Measurements from ENCODE around the gene FAM117A.
A peak's percentile ranks its signal among the peaks of the same experiment; 100 is the strongest.
"Not testable (repeated sequence)": the region's sequence is repeated elsewhere in the genome, so short reads cannot be mapped to it uniquely, and the experiment has no call there.

Gene FAM117A

GRCh38 chr17:49738456-49739163 lies 25.3 kb downstream of the FAM117A start:
- Mint-ChIP-seq H3K27ac (peak overlapping the region; percentile 100), H3K36me3 (ENCODE audit: low read depth) (peaks cover 37% of the 10 kb centered on the region), H3K9me3 (no peaks in the 10 kb centered on the region), H3K4me1 (ENCODE audit: low read depth) (peaks cover 60% of the 10 kb centered on the region), H3K4me3 (peak overlapping the region; percentile 94), H3K27me3 (ENCODE audit: low read depth) (no peaks in the 10 kb centered on the region)

GRCh38 chr17:49734515-49735490 lies 29.1 kb downstream of the FAM117A start:
- no peaks in the 10 kb centered on the region for H3K27me3 Mint-ChIP-seq (ENCODE audit: low read depth)
- H3K4me3 Mint-ChIP-seq: no peak overlapping the region
- H3K4me1 Mint-ChIP-seq (ENCODE audit: low read depth): peaks cover 53% of the 10 kb centered on the region
- no peak overlapping the region for H3K27ac Mint-ChIP-seq
- H3K9me3 Mint-ChIP-seq: no peaks in the 10 kb centered on the region
- peaks cover 41% of the 10 kb centered on the region for H3K36me3 Mint-ChIP-seq (ENCODE audit: low read depth)

GRCh38 chr17:49731435-49731831 lies 32.5 kb downstream of the FAM117A start:
- Mint-ChIP-seq H3K27ac (no peak overlapping the region), H3K4me3 (no peak overlapping the region), H3K4me1 (ENCODE audit: low read depth) (peaks cover 37% of the 10 kb centered on the region), H3K9me3 (no peaks in the 10 kb centered on the region), H3K27me3 (ENCODE audit: low read depth) (no peaks in the 10 kb centered on the region), H3K36me3 (ENCODE audit: low read depth) (peaks cover 39% of the 10 kb centered on the region)

- Mint-ChIP-seq H3K27me3 (ENCODE audit: low read depth) (no peaks in the 10 kb centered on the region), H3K4me1 (ENCODE audit: low read depth) (peaks cover 36% of the 10 kb centered on the region), H3K36me3 (ENCODE audit: low read depth) (peaks cover 39% of the 10 kb centered on the region), H3K4me3 (no peak overlapping the region), H3K9me3 (no peaks in the 10 kb centered on the region), H3K27ac (peak overlapping the region; percentile 47)
These were observed 33.0 kb downstream of the FAM117A start for GRCh38 chr17:49730785-49731434.

GRCh38 chr17:49730078-49730784 lies 33.7 kb downstream of the FAM117A start:
- peaks cover 40% of the 10 kb centered on the region for H3K36me3 Mint-ChIP-seq (ENCODE audit: low read depth)
- H3K4me1 Mint-ChIP-seq (ENCODE audit: low read depth): peaks cover 37% of the 10 kb centered on the region
- H3K9me3 Mint-ChIP-seq: peaks cover 5% of the 10 kb centered on the region
- no peak overlapping the region for H3K4me3 Mint-ChIP-seq
- no peak overlapping the region for H3K27ac Mint-ChIP-seq
- H3K27me3 Mint-ChIP-seq (ENCODE audit: low read depth): no peaks in the 10 kb centered on the region

GRCh38 chr17:49729069-49729468 lies 34.9 kb downstream of the FAM117A start:
- peaks cover 6% of the 10 kb centered on the region for H3K9me3 Mint-ChIP-seq
- peak overlapping the region; percentile 71 for H3K27ac Mint-ChIP-seq
- H3K4me3 Mint-ChIP-seq: no peak overlapping the region
- H3K36me3 Mint-ChIP-seq (ENCODE audit: low read depth): peaks cover 41% of the 10 kb centered on the region
- peaks cover 42% of the 10 kb centered on the region for H3K4me1 Mint-ChIP-seq (ENCODE audit: low read depth)
- no peaks in the 10 kb centered on the region for H3K27me3 Mint-ChIP-seq (ENCODE audit: low read depth)

GRCh38 chr17:49728425-49728824 lies 35.5 kb downstream of the FAM117A start:
- Mint-ChIP-seq H3K4me3 (no peak overlapping the region), H3K27ac (peak overlapping the region; percentile 71)

GRCh38 chr17:49727380-49727779 lies 36.6 kb downstream of the FAM117A start:
- Mint-ChIP-seq H3K4me3 (no peak overlapping the region), H3K4me1 (ENCODE audit: low read depth) (peaks cover 38% of the 10 kb centered on the region), H3K27ac (no peak overlapping the region), H3K9me3 (peaks cover 6% of the 10 kb centered on the region), H3K36me3 (ENCODE audit: low read depth) (peaks cover 39% of the 10 kb centered on the region), H3K27me3 (ENCODE audit: low read depth) (no peaks in the 10 kb centered on the region)

More at GRCh38 chr17:49728425-49728824, 35.5 kb downstream of the FAM117A start:
- Mint-ChIP-seq H3K4me1 (ENCODE audit: low read depth) (peaks cover 44% of the 10 kb centered on the region), H3K9me3 (peaks cover 6% of the 10 kb centered on the region), H3K27me3 (ENCODE audit: low read depth) (no peaks in the 10 kb centered on the region), H3K36me3 (ENCODE audit: low read depth) (peaks cover 41% of the 10 kb centered on the region)

- peaks cover 6% of the 10 kb centered on the region for H3K9me3 Mint-ChIP-seq
- H3K27ac Mint-ChIP-seq: no peak overlapping the region
- H3K4me1 Mint-ChIP-seq (ENCODE audit: low read depth): peaks cover 29% of the 10 kb centered on the region
- H3K27me3 Mint-ChIP-seq (ENCODE audit: low read depth): no peaks in the 10 kb centered on the region
- no peak overlapping the region for H3K4me3 Mint-ChIP-seq
- peaks cover 42% of the 10 kb centered on the region for H3K36me3 Mint-ChIP-seq (ENCODE audit: low read depth)
These were observed 38.3 kb downstream of the FAM117A start for GRCh38 chr17:49725452-49726130.

GRCh38 chr17:49724552-49724951 lies 39.4 kb downstream of the FAM117A start:
- not testable (repeated sequence) for H3K27ac Mint-ChIP-seq; H3K4me3 Mint-ChIP-seq; H3K27me3 Mint-ChIP-seq (ENCODE audit: low read depth); H3K9me3 Mint-ChIP-seq
- peaks cover 45% of the 10 kb centered on the region for H3K36me3 Mint-ChIP-seq (ENCODE audit: low read depth)
- H3K4me1 Mint-ChIP-seq (ENCODE audit: low read depth): peaks cover 22% of the 10 kb centered on the region

GRCh38 chr17:49723423-49723822 lies 40.5 kb downstream of the FAM117A start:
- Mint-ChIP-seq H3K27me3 (ENCODE audit: low read depth) (no peaks in the 10 kb centered on the region), H3K9me3 (peaks cover 6% of the 10 kb centered on the region), H3K4me1 (ENCODE audit: low read depth) (peaks cover 14% of the 10 kb centered on the region)

GRCh38 chr17:49722066-49722465 lies 41.9 kb downstream of the FAM117A start:
- Mint-ChIP-seq H3K4me3 (no peak overlapping the region), H3K36me3 (ENCODE audit: low read depth) (peaks cover 49% of the 10 kb centered on the region), H3K9me3 (peaks cover 6% of the 10 kb centered on the region), H3K27ac (no peak overlapping the region), H3K27me3 (ENCODE audit: low read depth) (no peaks in the 10 kb centered on the region), H3K4me1 (ENCODE audit: low read depth) (peaks cover 19% of the 10 kb centered on the region)

More at GRCh38 chr17:49723423-49723822, 40.5 kb downstream of the FAM117A start:
- Mint-ChIP-seq H3K27ac (peak overlapping the region; percentile 31), H3K4me3 (no peak overlapping the region), H3K36me3 (ENCODE audit: low read depth) (peaks cover 42% of the 10 kb centered on the region)

- Mint-ChIP-seq H3K27ac (peak overlapping the region; percentile 79), H3K9me3 (no peaks in the 10 kb centered on the region), H3K27me3 (ENCODE audit: low read depth) (no peaks in the 10 kb centered on the region), H3K4me1 (ENCODE audit: low read depth) (peaks cover 28% of the 10 kb centered on the region), H3K36me3 (ENCODE audit: low read depth) (peaks cover 54% of the 10 kb centered on the region), H3K4me3 (no peak overlapping the region)
These were observed 46.5 kb downstream of the FAM117A start for GRCh38 chr17:49717371-49717861.
